ENCODE measurements around the gene TNFRSF13B. TPM values are rescaled to one million over a fixed set of nuclear protein-coding genes. Genes with fewer than 3 reads are reported as not detected.
"Not testable (repeated sequence)": the region's sequence is repeated elsewhere in the genome, so short reads cannot be mapped to it uniquely, and the experiment has no call there.

The TNFRSF13B gene
- polyA plus RNA-seq, 3 donors: 0.14 to 0.15 TPM; not detected in 1

DNA sequence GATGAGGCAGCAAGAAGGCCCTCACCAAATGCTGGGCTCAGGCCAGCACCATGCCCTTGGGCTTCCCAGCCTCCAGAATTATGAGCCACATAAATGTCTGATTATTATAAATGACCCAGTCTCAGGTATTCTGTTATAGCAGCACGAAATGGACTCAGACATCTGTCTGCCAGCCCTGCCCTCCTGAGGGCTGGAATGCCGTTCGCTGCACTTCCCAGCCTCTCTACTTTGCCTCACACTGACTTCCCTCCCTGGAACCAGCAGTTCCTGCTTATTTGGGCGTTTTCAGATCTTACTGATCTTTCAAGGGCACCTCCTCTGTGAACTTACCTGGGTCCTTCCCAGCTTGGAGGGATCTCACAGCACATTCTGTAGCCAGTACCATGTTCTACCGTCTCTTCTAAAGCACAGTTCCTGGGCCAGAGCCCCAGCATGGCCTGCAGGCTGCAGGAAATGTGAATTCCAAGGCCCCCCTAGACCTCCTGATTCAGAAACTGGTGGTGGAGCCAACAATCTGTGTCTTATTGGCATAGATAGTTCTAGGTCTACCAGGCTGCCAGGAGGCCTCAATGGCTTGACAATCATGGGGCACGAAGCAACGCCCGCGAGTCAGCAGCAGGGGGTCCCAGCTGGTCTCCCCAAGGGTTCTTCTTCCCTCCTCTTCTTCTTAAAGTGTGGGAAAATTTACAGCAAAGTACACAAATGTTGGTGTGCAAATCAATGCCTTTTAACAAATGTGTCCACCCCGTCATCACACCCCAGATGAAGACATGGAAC is 36.9 kb upstream of the TNFRSF13B start:
- WGBS, 3 donors: 68 to 91% (median 89%) methylated on average over 10 of the region's 10 CpGs
- not testable (repeated sequence) for H3K27ac ChIP-seq (ENCODE audit: low read depth, low read length)

DNA sequence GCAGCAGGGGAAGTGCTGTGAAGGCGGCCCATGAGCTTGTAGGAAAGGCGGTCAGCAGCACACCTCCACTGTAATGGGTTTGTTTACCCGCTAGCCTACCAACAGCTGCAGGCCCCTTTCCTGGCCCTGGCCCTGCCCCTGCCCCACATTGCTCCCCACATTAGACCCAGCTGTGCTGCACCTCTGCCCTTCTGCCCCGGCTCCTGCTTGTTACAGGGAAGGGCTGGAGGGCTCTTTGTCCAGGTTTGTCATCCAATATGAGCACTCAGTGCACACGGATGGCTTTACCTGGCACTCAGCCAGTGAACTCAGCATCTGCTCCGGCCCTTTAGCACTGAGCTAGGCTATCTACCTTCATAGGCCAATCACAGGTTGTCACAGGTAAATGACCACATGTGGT is 36.0 kb upstream of the TNFRSF13B start:
- not testable (repeated sequence) for H3K27ac ChIP-seq (ENCODE audit: low read depth, low read length)
- WGBS, 3 donors: 79 to 95% (median 84%) methylated on average over 1 to 5 of the region's 6 CpGs

DNA sequence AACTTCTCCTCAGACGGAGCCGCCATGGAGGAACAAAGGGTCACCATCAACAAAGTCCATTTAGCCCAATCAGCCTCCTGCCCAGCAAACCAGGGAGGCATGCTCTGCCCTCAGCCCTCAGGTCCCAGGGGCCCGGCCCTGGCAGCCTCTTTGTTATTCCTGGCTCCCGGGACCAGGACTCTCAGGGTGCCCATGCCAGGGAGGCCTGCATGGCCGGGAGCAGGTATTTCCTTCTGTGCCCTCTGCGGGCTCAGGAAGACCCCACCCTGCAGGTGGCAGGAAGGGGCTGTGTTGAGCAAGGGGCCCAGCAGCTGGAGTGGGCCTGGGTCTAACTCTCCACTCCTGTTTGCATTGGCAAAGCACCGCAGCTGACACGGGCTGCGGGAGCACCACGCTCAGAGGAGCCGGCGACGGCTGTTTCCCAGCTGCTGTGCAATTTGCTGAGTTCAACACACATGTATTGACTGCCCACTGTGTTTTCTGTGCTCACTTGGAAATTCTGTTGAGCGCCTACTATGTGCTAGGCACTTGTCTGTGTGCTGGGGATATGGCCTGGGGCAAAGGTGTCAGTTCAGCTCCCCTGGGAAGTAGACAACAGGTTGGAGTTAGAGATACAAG is 33.2 kb upstream of the TNFRSF13B start:
- 77 to 80% (median 79%) methylated on average over 10 to 12 of the region's 14 CpGs for WGBS, 3 donors
- H3K27ac ChIP-seq (ENCODE audit: low read depth, low read length): not testable (repeated sequence)

DNA sequence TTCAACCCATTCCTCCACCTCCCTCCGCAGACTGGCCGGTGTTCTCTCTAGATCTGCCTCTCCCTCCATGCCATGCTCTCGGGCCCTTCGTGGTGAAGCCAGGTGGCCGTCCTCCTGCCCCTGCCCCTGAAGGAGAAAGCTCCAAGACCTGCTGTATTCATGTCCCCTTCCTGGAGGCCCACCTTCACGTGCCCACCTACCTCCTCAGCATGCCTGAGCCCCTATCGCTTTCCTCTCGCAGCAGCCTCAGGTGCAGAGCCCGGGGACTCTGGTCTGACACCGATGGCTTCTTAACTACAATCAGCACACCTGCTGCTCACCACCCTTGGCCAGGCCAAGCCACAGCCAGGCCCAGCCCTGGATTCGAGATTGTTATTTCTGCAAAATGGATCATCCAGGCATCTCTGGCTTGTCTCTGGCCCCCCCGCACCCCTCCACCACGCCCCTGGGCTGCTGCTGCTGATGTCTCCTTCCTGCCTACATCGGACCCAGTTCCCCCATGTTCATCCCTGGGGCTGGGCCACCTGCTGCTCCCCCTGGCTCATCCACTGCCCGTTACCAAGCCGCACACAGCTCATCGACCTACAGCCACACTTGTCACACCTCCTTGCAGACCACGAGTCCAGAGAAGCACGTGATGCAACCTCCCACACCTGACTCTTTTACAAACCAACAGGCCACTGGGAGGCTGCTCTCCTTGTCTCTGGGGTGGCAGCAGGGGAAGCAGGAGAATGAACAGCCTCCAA is 32.5 kb upstream of the TNFRSF13B start:
- WGBS, 3 donors: 83 to 85% (median 84%) methylated on average over 19 of the region's 19 CpGs
- H3K27ac ChIP-seq (ENCODE audit: low read depth, low read length): no peak overlapping the region

DNA sequence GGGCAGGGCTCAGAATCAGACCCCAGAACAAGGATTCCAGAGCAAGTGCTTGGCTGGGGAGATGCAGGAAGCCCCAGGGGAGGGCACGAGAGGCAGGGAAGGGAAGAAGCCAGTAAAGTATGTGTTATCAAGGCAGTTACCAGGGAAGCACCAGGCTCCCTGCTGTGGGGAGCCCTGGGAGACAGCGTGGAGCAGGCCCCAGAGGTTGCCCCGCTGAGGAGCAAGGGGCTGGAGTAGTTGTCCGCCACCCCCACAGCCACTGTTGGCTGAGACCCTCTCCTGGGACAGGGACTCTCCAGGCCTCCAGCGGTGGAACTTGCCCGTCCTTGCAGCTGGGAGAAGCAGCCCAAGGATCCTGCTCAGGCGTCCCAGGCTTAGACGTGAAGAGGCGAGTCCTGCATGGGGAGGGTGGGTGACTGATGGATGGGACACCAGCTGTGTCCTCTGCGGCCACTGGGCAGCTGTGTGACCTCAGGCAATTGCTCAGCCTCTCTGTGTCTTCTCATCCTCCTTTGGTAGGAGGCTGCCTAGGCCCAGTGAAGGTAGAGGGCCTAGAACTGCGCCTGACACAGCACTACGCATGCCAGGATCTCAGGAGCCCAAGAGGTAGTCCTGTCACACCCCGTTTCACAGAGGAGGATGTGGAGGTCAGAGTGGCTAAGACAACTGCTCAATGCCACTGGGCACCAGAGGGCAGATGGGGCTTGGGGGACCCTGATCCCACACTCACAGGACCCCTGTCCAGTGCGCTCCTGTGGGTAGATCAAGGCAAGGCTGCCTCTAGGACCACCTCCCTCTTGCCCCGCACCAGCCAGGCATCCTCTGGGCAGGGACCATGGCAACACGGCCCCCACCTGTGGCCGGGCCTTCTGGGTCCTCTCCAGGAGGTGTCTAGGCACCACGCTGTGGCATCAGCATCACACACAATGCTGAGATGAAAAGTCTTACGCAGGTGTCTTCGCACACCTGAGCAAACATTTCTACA is 31.1 kb upstream of the TNFRSF13B start:
- 90 to 92% (median 91%) methylated on average over 20 of the region's 20 CpGs for WGBS, 3 donors
- not testable (repeated sequence) for H3K27ac ChIP-seq (ENCODE audit: low read depth, low read length)

DNA sequence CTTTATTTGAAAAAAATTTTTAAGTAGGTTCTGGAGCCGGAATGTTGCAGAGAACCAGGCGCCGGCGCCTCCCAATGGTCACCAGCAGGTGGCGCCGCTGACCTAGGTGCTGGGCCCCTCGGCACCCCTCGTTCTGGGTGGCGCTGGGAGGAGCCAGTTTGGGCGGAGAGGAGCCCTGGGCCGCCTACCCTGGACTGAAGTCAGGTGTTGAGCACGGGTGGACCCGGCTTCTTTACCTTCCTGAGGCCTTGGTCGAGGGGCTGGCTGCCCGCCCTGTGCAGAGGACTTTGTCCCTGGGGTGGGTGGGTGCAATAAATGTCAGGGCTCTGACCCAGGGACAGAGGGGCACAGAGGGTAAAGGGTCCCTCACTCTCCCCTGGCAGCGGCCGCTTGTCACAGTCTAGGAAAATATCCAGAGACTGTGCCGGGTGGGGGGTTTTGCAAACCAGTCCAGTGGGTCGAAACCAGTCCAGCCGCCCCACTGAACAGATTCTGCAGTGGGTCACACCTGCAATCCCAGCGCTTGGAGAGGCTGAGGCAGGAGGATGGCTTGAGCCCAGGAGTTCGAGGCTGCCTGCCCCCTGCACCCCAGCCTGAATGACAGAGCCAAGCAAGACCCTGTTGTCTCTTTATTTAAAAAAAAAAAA is 30.1 kb upstream of the TNFRSF13B start:
- H3K27ac ChIP-seq (ENCODE audit: low read depth, low read length): no peak overlapping the region
- WGBS, 3 donors: 24 to 26% (median 25%) methylated on average over 22 of the region's 22 CpGs

DNA sequence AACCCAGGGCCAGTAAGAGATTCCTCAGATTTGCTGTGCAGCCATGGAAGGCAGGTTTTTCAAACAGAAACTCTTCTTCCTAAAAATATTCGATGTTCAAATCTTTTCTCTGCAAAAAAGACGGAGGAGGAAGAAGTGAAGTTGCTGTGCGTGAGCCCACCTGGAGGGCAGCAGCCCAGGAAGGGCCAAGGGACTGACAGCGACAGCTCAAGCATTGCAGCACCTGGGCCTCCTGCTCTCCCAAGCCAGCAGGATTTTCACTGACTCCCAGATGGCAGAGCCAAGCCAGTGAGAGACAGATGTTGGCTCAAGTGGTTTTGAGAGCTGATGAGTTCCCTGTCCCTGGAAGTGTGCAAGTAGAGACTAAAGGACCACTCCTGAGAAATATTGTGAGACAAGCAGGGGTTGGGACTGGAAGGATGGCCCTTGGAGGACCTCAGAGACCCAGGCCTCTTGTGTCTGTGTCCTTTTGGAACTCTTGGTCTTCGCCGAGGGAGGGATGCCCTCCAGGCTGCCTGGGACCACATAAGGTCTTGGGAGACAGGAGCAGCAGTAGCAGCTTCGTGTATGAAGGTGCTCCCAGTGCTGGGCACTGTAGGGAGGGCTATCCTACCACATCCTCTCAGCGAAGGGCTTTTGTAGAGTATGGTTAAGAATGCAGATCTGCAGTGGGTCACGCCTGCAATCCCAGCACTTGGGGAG is 29.3 kb upstream of the TNFRSF13B start:
- H3K27ac ChIP-seq (ENCODE audit: low read depth, low read length): no peak overlapping the region
- 77 to 80% (median 79%) methylated on average over 9 of the region's 9 CpGs for WGBS, 3 donors

DNA sequence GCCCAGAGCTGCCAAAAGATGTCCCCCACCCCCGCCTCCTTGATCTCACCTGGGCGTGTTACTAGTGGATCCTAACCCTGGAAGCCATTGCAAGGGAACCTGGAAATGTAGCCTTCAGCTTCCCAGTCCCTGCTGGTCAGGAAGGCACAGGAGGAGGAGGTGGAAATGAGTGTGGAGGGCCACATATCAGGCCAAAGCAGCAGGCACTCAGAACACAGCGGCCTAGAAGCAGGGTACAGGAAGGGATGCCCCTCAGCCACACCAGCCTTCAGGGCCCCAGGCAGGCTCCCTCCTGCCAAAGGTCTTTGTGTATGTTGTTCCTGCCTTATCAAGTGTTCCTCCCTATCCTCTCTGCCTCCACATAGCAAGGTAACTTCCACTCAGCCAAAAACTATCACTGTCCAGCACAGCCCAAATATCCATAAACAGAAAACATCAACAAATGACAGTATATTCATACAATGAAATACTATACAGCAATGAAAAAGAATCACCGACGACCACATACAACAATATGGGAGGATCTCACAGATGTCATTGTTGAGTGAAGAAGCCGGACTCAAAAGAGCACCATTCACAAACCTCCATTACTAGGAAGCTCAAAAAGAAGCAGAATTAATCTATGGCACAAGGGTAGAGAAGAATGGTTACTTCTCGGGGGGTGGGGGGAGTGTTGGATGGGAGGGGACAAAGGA is 28.2 kb upstream of the TNFRSF13B start:
- no peak overlapping the region for H3K27ac ChIP-seq (ENCODE audit: low read depth, low read length)
- WGBS, 3 donors: 80 to 88% (median 86%) methylated on average over 7 of the region's 7 CpGs

DNA sequence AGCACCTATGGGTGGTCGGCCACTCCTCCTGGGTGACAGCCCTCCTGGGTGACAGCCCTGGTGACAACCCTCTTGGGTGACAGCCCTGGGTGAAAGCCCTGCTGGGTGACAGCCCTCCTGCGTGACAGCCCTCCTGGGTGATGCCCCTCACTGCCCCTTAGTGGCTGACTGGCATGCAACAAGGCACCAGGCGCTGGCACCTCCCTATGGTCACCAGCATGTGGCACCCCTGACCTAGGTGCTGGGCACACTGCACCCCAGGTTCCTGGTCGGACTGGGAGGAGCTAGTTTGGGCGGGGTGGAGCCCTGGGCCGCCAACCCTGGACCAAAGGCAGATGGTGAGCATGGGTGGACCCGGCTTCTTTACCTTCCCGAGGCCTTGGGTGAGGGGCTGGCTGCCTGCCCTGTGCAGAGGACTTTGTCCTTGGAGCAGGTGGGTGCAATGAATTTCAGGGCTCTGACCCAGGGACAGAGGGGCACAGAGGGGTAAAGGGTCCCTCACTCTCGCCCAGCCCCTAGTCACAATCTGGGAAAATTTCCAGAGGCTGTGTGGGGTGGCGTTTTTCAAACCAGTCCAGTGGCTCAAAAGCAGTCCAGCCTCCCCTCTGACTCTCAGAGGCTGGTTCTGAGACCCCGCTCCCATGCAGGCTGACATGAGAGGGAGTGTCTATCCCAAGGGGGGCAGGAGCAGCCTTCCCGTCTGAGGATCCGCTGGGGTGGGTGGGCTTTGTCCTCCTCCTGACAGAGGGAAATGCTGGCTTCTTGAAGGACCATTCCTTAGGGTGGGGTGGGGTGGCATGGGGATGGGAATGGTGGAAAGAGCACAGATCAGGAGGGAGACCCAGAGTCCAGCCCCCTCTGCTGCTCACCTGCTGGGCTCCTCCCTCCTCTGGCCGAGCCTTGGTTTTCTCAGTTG is 25.9 kb upstream of the TNFRSF13B start:
- 90 to 92% (median 90%) methylated on average over 14 of the region's 14 CpGs for WGBS, 3 donors
- no peak overlapping the region for H3K27ac ChIP-seq (ENCODE audit: low read depth, low read length)

DNA sequence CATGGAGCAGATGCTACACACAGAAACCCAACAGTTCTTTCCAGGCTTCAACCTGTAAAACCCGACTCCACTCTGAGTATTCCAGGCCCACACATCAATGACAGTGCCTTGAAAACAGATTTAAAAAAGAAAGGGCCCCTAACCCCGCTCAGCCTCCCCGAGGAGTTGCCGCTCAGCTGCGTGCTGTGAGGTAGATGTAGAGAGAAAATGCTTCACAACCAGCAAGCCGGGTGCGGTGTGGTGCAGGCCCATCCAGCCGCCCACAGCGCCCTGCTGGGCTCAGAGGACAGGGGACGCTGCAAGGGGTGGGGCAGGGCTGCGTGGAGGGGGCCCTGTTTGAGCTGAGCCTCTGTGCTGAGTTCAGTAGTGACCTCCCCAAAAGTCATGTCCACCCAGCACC is 24.8 kb upstream of the TNFRSF13B start:
- not testable (repeated sequence) for H3K27ac ChIP-seq (ENCODE audit: low read depth, low read length)
- 82 to 90% (median 90%) methylated on average over 11 of the region's 11 CpGs for WGBS, 3 donors

DNA sequence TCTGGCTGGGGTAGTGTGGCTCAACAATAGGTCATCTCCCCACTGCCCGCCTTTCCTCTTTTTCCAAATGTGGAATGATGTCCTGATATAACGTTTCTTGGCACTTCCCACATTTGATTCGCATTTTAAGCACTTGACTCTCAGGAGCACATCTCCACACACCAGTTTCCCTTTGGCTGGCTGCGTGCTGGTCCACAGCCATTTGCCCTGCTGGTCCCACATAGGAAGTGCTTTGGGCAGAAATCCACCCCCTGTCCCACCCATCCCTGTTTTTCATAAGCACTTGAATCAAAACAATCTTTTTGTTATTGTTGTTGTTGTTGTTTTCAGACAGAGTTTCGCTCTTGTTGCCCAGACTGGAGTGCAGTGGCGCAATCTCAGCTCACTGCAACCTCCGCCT is 24.0 kb upstream of the TNFRSF13B start:
- no peak overlapping the region for H3K27ac ChIP-seq (ENCODE audit: low read depth, low read length)
- 90 to 93% (median 91%) methylated on average over 7 of the region's 7 CpGs for WGBS, 3 donors

DNA sequence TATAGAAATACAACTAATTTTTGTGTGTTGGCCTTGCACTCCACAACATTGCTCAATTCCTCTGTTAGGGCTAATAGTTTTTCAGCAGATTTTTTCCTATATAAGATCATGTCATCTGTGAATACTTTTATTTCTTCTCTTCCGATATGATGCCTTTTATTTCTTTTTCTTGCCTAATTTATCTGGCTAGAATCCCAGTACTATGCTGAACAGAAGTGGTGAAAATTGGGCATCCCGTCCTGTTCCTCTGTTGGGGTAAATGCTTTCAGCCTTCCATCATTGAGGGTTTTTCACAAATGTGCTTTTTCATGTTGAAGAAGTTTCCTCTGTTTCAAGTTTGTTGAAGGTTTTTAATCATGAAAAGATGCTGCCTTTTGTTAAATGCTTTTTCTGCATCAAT is 22.7 kb upstream of the TNFRSF13B start:
- no peak overlapping the region for H3K27ac ChIP-seq (ENCODE audit: low read depth, low read length)
- 71 to 90% (median 80%) methylated on average over 2 of the region's 2 CpGs for WGBS, 3 donors

DNA sequence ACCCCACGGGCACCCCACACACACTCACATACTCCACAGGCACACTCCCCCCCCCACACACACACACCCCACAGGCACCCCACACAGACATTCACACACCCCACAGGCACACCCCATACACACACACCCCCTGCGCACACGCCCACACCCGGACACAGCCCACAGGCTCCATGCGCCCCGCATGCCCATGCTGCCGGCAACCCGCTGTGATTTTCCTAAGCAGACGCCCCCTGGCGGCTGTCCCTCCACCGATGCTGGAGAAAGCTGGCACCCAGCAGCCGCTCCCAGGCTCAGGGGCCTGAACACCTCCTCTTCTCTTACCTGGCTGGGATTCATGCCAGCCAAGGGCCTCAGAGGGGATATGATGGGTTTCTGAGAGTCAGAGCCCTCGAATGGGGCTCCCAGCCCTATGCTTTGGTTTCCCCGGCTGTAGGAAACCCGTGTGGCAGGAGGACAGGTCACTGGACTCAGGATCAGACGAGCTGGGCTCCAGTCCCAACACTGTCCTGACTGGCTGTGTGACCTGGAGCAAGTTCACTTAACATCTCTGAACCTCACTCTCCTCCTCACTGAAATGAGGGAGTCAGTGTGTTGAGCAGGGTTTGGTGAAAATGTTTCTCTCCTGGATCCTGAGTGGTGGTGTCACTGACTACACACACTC is 19.6 kb upstream of the TNFRSF13B start:
- WGBS, 3 donors: 15 to 23% (median 19%) methylated on average over 16 of the region's 16 CpGs
- no peak overlapping the region for H3K27ac ChIP-seq (ENCODE audit: low read depth, low read length)

DNA sequence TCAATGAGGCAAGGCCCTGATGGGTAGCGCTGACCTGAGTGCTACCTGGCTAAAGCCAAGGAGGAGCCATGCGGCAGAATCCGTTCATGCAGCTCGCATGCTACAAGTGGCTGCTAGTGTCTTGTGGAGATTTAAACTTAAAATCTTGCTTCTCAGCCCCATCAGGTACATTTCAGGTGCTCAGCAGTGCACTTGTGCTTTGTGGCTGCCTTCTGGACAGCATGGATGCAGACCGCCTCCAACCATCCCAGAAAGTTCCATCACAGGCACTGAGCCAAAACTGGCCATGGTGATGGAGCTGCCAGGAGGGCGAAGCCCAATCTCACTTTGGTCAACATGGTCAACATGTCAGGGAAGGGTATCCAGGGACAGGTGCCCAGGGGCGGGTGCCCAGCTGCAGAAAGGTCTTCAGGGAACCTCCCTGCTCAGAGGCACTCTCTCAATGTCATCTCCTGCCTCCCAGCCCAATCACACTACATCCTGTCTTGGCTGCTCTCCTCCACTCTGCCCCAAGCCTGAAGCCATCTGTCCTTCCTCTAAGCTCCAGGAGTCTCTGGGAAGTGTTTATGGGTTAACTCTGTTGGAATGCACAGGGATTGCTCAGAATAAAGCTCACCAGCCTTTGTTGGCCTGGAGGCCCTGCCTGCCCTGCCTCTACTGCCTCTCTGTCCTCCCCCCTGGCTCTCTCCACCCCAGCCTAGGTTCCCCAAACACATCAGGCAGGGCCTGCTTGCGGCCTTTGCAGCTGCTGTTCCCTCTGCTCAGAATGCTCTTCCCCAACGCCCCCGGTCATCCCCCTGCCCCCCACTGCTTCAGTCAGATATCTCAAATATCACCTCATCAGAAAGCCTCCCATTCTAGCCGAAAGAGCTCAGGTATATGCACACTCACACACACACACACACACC is 18.3 kb upstream of the TNFRSF13B start:
- WGBS, 3 donors: 87 to 96% (median 92%) methylated on average over 11 of the region's 11 CpGs
- no peak overlapping the region for H3K27ac ChIP-seq (ENCODE audit: low read depth, low read length)

Data from adipose tissue (tissue), 3 donors.